Transverse colon (tissue), 3 donors: ENCODE data around the gene GPR179.

ENCODE experiments used
- POLR2A ChIP-seq: fragments of 450-650 bp; IDR thresholded peaks from one replicate; pipeline ENCODE4 v1.6.1; 2016; ENCODE audit warnings: antibody characterized with exemption, mild to moderate bottlenecking, moderate library complexity
- TF ChIP-seq, protein P1 (sequence below), 5 experiments: fragments of 200-600 bp in 3 of 5; fragments of 450-650 bp in 2 of 5; sonication (generic) in 3 of 5; IDR thresholded peaks; 1 replicate in 2 of 5; 2 replicates in 3 of 5; pipeline ENCODE4 v1.5.1; 2016 to 2017; ENCODE audit warnings: antibody characterized with exemption in 5 of 5, inconsistent platforms in 3 of 5, mild to moderate bottlenecking in 2 of 5, moderate library complexity in 1 of 5

DNA sequence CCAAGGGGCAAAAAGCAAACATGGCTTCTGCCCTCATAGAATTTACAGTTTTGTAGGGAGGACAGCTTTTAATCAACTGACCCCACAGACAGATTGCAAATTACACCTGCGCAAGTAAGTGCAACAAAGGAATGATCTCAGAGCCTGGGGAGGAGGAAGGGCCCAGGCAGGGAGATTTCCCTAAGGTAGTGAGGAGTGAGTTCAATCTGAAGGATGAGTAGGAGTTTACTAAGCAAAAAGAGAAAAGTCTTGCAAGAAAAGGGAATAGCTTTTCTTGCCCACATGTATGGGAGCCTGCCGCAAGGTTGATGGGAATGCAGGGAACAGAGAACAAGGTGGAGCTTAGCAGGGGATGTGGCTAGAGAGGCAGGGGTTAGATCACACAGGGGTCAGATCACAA, 6.3 kb upstream of the GPR179 start:
- TF ChIP-seq, protein P1, sequence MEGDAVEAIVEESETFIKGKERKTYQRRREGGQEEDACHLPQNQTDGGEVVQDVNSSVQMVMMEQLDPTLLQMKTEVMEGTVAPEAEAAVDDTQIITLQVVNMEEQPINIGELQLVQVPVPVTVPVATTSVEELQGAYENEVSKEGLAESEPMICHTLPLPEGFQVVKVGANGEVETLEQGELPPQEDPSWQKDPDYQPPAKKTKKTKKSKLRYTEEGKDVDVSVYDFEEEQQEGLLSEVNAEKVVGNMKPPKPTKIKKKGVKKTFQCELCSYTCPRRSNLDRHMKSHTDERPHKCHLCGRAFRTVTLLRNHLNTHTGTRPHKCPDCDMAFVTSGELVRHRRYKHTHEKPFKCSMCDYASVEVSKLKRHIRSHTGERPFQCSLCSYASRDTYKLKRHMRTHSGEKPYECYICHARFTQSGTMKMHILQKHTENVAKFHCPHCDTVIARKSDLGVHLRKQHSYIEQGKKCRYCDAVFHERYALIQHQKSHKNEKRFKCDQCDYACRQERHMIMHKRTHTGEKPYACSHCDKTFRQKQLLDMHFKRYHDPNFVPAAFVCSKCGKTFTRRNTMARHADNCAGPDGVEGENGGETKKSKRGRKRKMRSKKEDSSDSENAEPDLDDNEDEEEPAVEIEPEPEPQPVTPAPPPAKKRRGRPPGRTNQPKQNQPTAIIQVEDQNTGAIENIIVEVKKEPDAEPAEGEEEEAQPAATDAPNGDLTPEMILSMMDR (IDR thresholded peaks at IDR 0.05) = no peak
- TF ChIP-seq POLR2A = no peak
